Inflammatory macrophage (primary cell): Measurements from ENCODE around the gene CXXC5.

ENCODE experiments used
- DNase-seq, 2 donors: peaks; one replicate each; pipeline ENCODE4 v3.0.0-alpha.2; 2020 to 2022

Gene CXXC5

GRCh38 chr5:139638736-139639618, 9.2 kb upstream of the CXXC5 start:
- DNase-seq: no peak

DNA sequence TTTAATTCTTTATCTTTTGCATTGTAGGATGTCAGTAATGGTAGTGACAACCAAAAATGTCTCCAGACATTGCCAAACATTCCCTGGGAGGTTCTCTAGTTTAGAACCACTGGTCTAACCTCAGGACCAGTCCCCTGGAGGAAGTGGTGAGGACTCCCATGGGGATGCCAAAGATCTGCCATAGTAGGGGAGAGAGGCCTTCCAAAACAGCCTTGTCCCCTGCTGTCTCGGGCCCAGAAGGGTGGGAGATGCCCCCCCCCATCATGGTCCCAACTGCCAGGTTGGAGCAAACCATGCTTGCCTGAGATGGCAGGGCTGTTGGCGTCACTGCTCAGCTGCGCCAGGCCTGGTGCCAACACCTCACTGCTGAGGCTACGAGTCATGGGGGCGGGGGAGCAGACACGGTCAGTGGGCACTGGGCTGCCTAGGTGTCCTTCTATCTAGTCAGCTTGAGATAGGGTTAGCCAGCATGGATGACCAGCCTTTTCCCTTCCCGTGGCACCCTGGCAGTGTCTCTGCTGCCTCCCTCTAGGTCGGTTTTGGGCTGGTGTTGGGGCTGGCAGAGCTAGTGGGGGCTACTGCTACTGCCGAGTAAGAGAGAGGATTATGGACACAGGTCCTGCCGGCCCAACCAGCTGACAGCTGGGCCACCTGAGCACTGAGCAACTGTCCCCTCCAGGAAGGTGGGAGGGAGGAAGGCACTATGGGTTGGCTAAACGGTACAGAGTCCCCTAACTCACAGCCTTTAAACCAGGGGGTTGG, 8.3 kb upstream of the CXXC5 start:
- peak in 1 of 2 donors; percentile 17 for DNase-seq

DNA sequence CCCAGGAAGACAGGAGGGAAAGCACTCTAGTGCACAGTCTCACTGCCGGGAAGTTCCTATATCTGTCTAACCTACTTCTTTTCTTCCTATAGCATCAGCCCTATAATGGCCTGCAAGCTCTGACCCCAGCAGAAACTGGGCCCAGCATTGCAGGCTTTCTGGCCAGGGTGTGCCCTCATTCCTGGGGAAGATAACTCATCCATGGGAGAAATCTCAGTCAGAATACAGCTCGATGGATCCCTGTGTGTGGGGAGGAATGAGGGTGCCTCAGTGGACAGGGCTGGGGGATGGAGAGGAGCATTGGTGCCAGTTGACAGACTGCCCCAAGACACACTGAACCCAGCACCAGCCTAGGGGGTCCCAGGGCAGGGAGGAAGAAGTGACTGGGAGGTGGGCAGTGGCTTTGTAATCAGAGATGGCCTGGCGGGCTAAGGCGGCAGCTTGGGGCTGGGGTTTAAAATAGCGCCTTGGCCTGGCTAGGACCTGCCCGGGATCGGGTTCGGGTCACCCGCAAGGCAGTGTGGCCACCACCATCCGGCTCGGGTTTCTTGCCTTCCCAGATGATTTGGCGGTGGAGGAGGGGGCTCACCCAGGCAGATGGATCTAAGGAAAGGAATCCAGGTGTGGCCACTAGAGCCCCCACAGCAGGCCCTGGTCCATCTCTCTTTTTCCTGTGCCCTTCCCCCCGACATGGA, 7.6 kb upstream of the CXXC5 start:
- no peak for DNase-seq

- no peak for DNase-seq
These were observed 6.8 kb upstream of the CXXC5 start for GRCh38 chr5:139641116-139642080.

- no peak for DNase-seq
These were observed 5.9 kb upstream of the CXXC5 start for GRCh38 chr5:139642213-139642612.

DNA sequence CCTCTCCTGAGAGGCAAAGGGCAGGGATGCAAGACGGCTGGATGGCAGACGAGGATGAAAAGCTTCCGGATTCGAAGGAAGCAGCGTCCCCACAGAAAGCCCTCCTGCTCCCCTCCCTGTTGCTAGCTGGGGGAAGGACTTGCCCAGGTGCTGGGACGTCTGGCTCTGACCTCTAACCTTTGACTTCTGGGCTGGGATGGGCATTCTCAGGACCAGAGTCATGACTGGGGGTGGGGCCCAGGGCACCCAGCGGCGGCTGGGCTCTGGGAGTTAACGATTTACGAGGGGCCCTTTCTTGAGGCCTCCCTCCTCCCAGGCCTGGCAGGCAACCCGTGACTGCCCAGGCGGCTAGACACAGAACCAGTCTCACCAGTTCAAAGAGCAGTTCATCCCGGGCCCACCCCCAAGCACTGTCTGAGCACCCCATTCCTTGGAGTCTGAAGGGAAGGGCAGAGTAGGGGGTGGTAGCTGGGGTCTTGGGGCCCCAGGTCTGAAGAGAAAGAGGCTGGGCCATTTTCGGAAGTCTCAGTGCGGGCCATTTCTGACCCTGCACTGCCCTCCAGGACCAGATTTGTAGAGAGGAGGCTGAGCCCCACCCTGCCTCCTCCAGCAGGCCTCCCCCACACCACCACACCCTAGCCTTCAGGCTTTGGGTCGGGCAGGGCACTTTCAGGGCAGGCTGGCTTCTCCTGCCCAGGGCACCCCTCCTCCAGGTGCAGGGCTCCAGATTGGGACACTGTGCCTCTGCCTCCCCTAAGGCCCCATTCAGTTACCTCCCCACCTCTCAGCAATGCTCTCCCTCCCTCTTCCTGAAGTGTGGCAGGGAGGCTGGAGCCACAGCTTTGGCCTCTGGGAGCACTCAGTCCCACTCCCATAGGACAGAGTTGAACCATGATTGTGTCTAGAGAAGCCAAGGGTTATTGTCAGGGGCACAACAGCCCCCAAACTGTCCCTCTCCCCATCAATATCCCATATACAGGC, 5.0 kb upstream of the CXXC5 start:
- no peak for DNase-seq

DNA sequence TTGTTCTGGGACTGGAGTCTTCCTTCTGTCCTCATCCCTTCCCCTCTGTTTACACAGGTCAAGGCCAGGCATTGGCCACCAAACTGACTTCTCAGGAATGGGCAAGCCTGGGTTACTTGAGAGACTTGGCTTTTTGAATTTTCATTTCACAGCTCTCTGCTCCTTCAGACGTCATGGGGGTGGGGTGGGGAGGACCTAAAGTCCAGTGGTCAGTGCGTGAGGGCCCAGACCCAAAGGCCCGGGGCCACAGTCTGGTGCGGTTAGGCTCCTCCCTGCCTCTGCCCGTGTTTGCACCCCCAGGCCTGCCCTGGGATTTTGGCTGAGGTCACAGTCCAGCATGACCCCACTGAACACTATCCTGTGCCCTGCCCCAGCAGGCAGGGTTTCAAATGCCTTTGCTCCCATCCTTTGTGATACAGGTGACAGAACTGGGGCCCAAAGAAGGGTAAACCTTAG, 4.1 kb upstream of the CXXC5 start:
- no peak for DNase-seq

- no peak for DNase-seq
These were observed 3.3 kb upstream of the CXXC5 start for GRCh38 chr5:139644646-139645429.

GRCh38 chr5:139645430-139645871, 2.7 kb upstream of the CXXC5 start:
- DNase-seq: no peak

DNA sequence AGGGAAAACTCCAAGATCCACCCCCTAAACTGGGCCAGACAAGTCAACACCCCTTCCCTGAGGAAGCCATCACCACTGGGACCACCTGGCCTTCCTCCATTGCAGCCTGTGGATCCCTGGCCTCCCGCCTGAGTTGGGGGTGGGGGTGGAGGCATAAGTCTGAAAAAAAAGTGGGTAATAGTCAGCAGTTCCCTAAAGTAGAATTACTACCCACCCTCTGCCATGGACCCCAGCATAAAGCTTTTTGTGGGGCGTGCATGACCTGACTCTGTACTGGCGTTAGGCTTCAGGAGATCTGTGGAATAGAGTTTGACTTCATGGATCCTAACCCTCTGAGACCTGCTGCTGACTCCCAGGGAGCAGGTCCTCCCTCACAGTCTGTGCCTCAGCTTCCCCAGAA, 2.0 kb upstream of the CXXC5 start:
- DNase-seq: no peak

DNA sequence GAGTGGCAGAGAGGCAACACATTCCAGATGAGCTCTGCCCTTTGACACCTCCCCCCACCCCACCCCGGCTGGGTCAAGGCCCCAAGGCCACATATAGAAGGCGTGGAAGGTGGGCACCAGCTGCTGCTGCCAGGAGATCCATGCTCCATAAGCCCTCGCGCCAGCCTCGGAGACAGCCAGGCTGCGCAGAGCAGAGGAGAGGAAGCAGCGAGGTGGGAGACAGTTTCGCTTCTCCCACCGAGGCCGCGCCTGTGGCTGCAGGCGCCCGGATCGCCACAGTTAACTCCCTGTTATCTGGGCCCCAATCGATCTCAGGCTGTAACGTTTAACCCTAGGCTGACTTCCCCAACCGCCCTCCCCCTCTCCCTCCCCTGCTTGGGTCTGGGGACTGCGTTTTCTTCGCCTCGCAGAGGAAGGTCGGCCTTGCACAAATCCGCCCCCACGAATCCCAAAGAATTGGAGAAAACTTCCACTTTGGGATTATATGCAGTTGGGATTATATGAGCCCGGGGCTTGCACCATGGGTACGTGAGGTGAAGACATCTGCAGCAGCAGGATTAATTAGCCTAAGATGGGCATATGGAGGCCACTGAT, 1.1 kb upstream of the CXXC5 start:
- DNase-seq: peak; percentile 66 to 76

DNA sequence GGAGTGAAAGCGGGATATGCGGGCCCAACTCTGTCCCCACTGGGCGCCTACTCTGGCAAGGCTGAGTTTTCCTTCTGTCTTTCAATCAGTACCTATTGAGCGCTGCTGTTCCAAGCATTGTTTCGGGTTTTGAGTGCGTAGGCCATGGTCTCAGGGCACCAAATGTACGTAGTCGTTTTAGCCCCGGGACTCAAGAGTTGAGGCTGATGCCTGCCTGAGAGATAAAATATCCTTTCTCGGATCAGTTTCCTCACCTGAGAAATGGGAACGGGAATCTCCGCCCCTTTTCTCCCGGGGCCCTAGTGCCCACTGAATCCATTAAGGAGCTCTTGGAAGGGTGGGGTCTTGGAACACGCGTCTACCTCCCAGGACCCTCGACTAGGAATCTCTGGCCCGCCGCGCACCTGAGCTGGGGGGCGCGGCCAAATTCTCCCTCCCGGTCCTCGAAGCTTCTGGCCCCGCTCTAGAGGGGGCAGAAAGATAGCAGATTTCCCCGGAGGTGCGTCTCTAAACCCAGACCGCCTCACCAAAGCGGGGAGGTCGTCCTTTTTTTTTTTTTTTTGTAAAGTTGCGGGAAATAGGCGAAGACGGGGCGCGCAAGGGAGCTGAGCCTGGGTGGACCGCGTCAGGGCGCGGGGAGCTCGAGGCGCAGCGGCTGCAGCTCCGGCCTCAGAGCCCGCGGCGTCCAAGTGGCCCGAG, 494 bp upstream of the CXXC5 start:
- no peak for DNase-seq

DNA sequence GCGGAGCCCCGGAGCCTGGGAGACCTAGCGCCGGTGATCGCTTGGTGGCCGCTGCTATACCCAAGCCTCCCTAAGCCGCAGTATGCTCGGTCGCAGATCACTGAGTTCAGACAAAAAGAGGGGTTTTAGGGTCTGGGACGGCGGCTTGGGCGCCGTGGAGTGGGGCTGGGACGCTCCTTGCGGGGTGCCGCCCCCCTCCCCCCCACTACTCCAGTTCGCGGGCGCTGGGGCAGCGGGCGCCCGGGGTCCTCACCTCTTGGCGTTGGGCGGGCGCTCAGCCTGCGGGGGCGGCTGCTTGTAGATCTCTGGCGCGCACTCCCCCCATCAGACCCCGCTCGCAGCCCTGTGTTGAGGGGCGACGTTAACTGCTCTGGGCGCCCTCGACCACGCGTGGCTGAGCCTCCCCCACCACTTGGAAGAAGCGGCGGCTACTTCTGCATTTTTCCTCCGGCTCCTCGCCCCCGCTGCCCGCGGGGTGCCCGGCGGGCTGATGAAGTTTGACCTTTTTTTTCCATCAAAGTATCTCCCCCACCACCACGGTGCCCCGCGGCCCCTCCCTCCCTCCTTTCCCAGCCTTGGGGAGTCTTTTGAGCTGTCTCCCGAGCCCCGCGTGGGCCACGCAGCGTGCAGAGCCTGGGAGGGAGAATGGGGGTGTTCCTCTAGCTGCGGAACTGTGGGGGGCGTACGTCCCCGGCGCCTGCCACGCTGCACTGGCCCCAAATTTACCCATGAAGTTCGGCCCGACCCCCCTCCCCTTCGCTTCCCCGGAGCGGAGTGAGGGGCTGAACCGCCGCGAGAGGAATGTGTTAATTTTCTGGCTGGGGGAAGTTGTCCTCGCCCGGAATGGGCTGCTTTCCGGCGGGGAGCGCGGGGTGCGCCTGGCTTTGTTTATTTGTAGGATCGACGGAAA, 1.2 kb downstream of the CXXC5 start:
- peak; percentile 80 to 91 for DNase-seq

DNA sequence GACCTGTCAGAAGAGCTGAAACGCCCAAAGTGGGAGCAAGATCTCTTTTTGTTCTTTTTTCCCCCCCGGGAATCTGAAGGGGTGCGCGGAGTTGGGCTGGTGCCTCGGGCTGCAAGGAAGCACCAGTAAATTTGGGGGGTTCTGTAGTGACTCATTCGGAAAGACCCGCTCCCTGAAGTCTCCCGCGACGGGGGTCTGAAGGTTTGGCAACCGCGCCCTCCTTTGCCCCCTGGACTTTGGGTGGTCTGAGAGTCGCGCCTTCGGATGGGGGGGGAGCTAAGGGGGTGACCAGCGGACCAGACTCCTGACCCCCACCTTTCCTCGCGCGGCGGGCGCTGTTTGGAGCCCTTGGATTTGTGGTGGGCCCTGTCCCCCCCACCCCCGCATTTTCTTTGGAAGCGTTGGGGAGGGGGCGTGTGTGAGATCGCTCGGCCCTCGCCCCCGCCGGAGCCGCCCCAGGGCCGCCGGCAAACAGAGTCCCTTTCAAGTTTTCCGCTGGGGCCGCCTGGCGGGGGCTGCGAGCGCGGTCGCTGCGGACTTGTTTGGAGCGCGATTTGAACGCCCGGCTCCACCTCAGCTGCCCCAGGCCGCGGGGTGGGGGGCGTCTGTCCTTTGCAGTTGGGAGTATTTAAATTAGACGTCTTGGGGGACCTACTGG, 2.0 kb downstream of the CXXC5 start:
- peak in 1 of 2 donors; percentile 39 for DNase-seq

GRCh38 chr5:139650689-139651042, 2.5 kb downstream of the CXXC5 start:
- DNase-seq: no peak

DNA sequence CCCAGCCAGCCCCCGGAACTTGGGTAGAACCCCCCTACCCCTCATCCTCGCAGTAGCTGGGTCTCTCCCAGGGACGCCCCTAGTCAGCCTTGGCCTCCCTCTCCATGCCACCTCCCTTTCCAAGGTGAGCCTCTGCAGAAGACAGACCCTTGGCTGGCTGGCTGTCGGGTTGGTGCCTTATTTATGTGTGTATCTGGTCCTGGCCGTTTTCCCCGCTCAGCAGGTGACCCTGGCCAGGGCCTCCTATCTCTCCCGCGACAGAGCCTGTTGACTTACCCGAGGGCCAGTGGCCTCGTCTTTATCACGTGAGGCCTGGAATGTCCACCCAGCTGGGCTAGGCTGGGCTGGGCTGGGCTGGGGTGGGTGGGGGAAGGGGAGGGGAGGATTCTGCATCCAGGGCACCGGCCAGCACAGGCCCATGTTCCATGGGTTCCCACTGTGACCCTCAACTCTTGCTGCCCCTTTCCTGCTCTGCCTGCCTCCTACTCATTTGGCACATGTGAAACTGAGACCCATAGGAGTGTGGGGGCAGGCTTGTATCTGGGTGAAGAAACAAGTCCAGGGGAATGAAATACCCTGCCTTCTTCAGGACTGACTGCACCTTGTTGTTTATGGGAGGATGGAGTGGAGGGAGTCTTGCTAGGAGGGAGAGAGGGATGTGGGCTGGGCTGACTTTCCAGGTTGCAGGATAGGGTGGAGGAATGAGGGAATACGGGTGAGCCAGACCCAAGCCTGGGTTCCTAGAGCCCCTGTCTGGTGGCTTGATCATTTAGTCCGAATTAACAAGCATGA, 3.1 kb downstream of the CXXC5 start:
- DNase-seq: peak; percentile 51 to 72
